Dermis microvascular lymphatic vessel endothelial cell (primary cell): ENCODE measurements around the gene MS4A10. TPM values are rescaled to one million over a fixed set of nuclear protein-coding genes. Genes with fewer than 3 reads are reported as not detected.
A peak's percentile ranks its signal among the peaks of the same experiment; 100 is the strongest.

Experiments used
- DNase-seq, 2 donors: peaks; one replicate each; pipeline versions ENCODE4 v3.0.0 to v3.0.0-alpha.2; 2010; ENCODE audit warnings: low read depth in 2 of 2
- total RNA-seq: library from RNA; depleted of rRNA; stranded (reverse); fragments of >200 nt; gene quantifications from 2 replicates; pipeline ENCODE4 v1.2.1, GENCODE V29; 2014

Gene MS4A10
- total RNA-seq, 1 donor from 2014 or later: not detected

DNA sequence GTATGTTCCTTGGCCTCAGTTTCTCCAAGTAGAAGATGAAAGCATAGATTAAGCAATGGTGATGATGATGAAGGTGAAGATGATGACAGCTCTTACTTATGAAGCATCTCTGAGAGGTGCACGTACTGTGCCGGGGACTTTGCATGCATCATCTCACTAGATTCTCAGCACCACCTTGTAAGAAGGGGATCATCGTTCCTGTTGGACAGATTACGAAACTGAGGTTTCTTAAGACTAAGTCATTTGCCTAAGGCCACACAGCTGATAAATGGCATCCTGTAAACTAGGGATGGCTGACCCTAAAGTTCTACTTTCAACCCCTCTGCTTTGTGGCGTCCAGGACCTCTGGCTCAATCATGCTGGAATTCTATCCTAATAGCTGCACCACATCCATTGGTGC, 19.8 kb upstream of the MS4A10 start:
- no peak for DNase-seq

DNA sequence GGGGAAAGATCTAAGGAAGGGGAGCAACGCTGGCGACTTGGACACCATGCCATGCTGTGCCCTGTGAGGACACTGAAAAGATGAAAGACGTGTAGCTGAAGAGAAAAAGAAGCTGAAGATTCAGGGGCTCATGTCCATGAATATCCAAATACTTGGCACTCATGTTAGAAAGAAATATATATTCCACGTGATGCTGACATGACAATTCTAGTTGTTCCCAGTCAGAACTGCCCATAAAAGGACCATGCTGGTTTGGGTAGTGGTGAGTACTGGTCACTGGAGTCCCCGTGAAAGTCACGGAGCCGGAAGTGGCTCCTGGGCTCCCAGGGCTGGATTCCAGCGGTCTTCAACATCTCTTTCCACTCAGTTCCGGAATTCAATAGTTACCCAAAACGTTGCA, 18.6 kb upstream of the MS4A10 start:
- DNase-seq: no peak

DNA sequence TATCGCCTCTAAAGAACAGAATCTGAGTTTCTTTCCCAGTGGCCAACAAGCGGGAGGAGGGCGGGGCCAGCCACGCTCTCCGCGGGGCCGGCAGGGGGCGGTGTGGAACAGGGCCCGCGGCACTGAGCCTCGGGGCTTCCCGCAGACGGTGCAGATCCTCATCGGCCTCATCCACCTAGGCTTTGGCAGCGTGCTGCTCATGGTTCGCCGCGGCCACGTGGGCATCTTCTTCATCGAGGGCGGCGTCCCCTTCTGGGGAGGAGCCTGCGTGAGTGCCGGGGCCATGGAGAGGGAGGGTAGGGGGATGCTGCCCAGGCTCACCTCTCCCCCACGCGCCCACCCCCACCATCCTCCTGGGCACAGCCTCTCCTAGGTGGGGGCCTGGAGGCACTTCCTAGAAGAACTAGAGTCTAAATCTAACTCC, 17.7 kb upstream of the MS4A10 start:
- DNase-seq: peak in 1 of 2 donors; percentile 17

DNA sequence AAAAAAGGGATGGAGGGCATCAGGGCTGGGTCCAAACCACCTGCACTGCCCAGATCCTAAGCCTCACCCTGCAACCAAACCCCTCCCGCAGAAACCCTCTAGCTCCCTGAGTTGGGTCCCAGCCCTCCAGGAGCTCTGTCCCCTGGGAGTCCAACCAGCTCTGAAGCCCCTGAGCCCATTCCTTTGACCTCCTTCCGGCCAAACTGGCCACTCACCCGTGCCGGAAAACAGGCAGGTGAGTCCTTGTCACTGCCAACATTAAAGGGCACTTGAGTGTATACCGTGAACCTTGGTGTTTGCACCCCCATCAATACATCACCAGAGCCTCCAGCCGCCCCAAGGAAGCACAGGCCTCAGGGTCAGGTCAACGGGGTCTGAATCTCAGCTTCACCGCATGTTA, 16.9 kb upstream of the MS4A10 start:
- DNase-seq: no peak

DNA sequence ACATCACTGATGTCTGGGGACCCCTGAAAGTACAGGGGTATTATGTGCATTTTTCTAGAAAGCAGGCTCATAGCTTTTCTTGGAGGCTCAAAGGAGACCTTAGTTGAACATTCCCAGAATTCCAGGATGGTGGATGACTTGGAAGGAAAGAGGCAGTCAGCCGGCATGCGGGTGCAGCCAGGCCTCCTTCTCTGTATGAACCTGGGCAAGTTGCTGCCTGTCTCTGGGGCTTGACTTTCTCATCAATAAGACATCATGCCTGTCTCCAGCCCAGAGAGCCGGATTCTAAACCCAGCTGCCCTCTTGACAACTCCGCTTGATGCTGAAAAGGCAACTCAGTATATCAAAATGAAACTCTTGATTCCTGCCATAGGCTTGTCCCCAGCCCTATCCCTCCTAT, 15.9 kb upstream of the MS4A10 start:
- DNase-seq: no peak

DNA sequence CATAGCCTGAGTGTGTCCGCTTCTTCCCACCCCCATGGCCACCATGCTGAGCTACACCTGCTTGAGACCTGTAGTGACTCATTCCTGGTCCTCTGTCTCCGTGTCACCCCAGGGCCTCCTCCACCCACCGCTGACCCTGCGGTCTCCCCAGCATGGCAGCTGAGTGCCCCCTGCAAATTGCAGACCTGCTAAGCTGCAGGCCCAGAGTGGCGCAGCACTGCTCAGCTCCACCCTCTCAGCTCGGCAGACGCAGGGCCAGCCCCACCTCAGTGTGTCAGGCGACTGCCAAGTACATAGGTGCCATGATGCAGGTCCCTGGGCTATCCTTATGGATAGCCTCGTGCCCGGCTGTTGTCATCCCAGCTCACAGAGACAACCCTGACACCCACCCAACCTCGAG, 15.3 kb upstream of the MS4A10 start:
- DNase-seq: no peak

DNA sequence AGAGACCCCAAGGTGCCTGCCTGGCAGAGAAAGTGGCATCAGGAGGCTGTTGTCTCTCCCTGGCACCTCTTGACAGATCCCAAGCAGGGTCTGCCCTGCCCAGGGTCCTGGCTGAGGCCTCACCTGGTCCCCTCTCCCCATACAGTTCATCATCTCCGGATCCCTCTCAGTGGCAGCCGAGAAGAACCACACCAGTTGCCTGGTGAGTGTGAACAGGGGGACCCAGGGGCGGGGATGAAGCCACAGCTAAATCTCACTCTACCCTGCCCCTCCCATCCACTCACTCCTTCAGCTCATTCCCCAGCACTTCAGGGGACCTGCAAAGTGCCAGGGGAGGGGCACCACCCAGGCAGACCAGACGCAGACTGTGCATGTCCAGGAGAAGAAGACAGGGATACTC, 14.0 kb upstream of the MS4A10 start:
- DNase-seq: no peak

DNA sequence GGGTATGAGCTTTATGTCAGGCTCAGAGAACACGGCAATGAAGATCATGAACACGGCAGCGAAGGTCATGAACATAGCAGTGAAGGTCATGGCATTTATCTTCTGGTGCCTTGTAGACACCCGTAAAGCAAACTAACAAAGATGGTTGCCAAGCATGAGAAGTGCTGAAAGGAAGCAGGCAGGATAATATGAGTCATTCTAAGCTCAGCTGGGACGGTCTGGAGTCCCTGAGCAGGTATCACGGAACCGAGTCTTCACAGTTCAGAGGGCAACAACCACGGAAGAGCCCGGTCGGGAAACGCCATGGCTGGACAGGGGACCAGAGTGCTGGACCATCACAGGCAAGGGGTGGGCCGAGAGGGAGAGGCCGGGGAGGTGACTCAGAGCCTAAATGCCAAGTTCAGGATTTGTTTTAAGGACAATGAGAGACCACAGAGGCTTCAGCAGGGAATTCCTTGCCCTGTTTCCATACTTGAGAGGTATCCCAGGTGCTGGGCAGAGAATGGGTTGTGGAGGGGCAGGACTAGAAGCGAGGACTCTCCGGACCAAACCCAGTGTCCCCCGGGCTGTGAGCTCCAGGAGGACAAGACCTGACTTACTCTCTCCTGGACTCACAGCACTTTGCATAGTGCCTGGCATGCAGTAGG, 13.1 kb upstream of the MS4A10 start:
- peak in 1 of 2 donors; percentile 56 for DNase-seq

DNA sequence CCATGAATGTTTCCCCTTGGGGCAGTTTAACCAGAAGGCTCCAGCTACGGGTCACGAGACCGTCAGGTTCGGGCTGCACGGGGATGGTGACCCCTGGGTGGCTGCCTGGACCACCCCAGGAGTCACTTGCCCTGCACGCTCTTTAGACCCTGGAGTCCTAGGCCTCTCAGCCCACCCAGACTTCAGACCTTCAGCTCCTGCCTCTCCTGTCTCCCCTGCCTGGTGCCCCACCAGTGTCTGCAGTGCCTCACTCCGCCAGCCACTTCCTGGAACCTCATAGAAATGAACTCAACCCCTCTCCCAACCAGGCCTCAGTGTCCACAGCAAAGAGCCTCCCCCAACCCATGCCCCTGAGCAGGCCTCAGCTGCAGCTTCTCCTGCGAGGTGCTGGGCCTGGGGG, 12.5 kb upstream of the MS4A10 start:
- DNase-seq: no peak

DNA sequence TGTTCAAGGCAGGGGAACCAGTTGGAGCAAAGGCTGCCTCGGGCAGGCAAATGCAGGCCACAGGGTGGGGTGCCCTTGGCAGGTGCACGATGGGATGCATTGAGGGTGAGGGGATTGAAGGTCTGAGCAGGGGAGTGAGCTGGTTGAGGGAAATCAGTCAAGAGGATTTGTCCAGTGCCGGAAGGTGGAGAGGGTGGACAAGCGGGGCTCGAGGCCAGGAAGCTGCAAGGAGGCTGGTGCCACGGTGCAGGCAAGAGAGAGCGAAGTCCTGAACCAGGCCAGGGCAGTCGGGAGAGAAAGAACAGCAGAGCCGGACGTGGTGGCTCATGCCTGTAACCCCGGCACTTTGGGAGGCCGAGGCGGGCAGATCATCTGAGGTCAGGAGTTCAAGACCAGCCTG, 10.4 kb upstream of the MS4A10 start:
- DNase-seq: no peak

DNA sequence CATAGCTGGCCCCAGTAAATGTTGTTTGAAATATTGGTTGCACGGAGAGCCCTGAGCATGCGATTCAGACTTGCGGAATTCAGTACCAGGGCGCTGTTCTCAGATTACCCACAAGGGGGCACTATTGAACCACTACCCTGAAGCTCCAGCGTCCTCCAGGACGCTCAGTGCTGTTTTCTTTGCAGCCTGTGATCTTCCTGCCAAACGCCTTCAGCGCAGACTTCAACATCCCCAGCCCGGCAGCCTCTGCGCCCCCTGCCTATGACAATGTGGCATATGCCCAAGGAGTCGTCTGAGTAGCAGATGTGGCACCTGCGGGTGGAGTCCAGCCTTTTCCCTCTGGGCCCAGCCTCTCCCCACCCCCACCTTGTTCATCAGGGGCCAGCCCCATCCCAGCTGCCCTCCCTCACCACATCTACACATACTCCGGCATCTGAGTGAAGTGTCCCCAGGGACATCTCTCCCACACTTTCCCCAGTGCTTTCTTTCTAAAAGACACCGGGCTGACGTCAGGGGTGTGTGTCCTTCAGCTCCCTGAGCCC, 9.6 kb upstream of the MS4A10 start:
- peak; percentile 82 to 93 for DNase-seq

DNA sequence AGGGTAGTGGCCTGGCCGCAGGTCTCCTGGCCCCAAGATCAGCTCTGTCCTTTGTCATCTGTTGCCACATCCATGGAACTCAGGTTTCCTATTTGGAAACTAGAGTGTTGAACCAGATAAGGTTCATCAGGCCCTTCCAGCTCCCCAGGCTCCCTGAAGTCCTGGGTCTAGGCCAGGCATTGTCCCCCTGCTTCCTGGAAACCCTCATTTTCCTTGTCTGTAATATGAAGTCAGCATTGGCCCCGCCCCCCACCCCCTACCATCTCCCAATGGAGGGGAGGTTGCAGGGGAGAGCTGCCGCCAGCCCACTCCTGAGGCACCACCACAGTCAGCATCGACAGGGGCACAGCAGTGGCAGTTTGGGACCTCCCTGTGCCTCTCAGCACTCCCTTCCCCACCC, 9.0 kb upstream of the MS4A10 start:
- peak in 1 of 2 donors; percentile 53 for DNase-seq

DNA sequence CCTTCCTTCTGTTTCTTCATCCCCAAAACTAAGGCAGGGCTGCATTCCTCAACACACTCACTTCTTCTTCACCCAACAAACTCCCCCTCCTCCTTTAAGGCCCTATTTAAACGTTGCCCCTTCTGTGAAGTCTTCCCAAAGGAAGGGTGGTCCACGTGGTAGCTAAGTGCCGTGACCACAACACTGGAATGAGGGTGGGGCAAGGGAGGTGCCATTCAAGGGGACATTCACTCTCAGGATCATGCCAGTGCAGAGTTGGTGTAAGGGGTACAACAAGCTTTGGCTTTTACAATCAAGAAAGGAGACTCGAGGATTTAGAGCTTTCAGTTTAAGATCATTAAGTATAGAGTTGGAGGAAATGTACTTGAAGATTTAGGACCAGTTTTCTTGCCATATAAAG, 8.0 kb upstream of the MS4A10 start:
- no peak for DNase-seq

DNA sequence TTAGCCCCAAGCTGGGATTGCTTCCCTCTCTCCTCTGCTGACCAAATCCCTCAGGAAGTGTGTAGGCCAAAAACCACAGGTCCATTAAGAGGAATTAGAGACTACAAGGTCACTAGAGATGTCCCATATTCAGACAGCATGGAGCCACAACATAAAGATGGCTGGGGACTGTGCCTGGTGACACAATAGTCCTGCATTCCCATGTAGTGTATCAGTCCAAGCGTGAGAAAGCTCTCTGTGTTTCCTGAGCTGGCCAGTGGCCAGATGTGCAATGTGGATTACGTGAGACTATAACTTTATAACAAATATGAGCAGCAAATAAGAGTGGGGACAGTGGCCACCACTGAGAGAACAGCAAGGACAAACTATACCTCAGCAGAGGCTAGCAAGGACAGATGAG, 7.6 kb upstream of the MS4A10 start:
- DNase-seq: peak; percentile 96 to 98

DNA sequence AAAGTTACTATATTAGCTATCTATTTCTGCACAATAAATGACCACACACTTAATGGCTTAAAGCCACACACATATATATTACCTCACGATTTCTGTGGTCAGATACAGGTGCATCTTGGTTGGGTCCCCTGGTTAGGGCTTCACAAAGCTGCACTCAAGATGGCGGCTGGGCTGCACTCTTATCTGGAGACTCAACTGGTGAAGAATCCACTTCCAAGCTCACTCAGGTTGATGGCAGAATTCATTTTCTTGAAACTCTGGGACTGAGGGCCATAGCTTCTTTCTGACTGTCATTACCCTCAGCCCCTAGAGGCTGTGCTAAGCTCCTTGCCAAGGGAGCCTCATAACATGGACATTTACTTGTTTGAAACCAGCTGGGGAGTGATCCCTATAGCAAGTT, 5.1 kb upstream of the MS4A10 start:
- DNase-seq: no peak

DNA sequence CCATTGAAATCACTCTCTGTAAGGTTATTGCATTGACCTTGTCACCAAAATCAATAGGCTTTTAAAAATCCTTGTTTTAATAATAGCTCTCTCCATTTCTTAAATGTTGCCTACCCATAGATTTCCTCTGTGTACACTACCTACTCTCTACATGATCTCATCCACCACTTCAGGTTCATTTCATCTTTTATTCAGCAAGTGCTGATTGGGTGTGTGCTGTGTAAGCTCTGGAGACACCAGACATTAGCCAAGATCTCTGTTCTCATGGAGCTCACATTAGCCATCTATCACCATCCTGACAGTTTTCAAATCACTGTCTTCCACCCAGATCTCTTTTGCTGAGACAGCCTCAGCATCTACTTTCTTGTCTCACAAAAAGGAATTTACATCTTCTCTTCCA, 4.4 kb upstream of the MS4A10 start:
- DNase-seq: no peak

DNA sequence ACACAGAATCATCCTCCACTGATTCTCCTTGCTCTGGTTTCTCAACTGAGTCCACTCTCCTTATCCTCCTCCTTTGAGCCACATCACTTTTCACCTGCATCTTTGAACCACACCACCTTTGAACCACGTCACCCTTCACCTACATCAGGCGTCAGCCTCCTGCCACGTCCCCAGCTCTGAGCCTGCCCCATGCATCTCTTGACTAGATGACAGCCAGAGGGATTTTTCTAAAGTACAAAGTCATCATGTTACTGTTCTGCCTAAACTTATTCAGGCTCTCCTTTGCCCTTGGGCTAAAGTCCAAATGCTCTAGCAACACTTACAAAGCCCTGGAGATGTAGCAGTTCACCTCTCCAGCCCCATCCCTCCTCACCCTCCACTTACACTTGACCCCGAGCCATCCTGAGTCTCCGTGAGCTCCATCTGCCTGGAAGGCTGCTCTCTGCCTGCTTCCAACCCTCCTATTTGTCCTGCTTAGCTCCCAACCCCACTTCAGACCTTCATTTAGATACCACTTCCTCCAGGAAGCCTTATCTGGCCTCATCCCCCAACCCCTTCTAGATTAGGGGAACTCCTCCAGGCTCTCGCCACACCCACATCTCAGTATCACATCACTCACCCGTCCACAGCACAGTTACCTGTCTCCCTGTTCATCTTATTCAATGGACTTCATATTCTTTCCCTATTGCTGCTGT, 3.7 kb upstream of the MS4A10 start:
- no peak for DNase-seq

DNA sequence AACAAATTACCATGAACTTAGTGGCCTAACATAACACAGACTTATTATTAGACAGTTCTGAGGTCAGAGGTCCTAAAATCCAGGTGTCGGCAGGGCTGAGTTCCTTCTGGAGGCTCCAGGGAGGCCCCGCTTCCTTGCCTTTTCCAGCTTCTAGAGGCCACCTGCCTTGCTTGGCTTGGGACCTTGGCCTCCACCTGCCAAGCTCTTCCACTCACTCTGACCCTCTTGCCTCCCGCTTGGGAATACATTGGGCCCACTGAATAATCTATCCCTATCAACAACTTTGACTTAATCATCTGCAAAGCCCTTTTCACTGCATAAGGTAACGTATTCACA, 3.2 kb upstream of the MS4A10 start:
- no peak for DNase-seq

DNA sequence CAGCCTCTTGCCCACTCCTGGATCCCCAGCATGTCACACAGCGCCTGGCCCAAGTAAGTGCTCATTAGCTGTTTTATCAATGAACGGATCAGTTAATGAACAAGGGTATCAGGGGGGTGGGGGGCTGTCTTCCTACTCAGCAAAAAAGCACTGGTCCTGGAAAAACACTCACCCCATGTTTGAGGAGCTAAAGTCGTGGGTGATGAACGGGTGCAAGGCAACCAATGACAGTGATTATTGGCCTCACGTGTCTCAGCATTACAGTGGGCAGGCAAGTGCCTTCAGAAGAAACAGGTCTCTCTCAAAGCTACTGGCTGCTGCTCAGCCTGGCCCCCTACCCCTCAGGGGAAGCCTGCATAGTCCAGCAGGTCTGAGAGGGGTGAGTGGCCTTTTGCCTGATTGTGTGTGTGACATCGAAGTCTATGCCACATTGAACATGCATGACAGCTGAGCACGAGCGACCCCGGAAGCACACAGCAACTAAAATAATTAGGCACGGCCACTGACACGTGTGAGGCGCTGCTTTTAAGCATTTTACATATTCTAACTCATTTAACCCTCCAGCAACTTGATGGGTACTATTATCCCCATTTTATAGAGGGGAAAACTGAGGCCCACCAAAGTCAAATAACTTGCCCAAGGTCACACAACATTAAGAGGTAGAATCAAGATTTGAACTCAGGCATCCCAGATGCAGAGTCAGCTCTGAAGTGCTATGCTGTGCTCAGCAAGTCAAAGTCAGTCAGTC, 2.6 kb upstream of the MS4A10 start:
- DNase-seq: no peak

DNA sequence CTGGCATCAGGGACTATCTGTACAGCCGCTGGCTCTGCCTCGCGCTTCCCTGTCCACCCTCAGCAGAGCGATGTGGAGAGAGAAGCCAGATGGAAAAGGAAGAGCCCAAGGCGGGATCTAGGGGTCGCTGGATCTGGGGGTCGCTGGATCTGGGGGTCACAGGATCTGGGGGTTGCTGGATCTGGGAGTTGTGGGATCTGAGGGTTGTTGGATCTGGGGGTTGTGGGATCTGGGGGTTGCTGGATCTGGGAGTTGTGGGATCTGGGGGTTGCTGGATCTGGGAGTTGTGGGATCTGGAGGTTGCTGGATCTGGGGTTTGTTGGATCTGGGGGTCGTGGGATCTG, 2.0 kb upstream of the MS4A10 start:
- no peak for DNase-seq

DNA sequence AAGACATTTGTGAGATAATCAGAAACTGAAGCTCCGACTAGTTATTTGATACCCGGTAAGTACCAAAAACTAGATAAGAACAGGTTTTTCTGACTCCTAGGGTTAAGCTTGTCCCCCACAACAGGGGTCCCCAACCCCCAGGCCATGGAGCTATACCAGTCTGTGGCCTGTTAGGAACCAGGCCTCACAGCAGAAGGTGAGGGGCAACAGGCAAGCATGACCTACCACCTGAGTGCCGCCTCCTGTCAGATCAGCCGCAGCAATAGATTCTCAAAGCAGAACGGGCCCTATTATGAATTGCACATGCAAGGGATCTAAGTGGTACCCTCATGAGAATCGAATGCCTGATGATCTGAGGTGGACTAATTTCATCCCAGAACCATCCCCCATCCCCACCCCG, 1.2 kb upstream of the MS4A10 start:
- no peak for DNase-seq

DNA sequence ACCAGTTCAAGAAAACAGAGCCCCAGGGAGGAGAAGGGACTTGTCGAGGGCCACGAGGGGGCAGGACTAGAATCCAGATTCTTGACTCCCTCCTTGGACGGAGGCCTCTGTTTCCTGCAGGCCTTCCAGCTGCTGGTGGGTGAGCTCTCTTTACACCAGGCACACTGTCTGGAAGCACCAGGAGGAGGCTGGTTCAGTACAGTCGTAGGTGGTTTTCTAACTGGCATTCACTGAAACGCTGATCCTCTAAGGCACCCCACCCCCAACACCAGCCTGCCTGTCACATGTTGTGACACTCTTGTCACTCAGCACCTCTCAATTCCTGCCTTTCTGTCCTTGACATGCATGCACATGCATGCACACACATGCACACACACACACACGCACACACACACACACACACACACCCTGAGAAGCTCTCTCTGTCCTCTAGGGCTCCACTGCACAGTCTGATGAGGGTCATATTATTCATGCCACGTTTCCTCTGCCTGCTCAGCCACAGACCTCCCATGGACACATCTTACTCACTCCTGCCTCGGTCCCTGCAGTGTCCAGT, 751 bp downstream of the MS4A10 start:
- DNase-seq: peak in 1 of 2 donors; percentile 74
